HG03457 (cell line): ENCODE measurements around the gene RBM33.
A peak's percentile ranks its signal among the peaks of the same experiment; 100 is the strongest.

Source experiments
- ATAC-seq: cut with Tn5 transposase; IDR thresholded peaks from one replicate; pipeline ENCODE4 v1.9.1; 2021; ENCODE audit warnings: moderate number of reproducible peaks; ENCODE audit not compliant: unreplicated experiment

Gene RBM33

DNA sequence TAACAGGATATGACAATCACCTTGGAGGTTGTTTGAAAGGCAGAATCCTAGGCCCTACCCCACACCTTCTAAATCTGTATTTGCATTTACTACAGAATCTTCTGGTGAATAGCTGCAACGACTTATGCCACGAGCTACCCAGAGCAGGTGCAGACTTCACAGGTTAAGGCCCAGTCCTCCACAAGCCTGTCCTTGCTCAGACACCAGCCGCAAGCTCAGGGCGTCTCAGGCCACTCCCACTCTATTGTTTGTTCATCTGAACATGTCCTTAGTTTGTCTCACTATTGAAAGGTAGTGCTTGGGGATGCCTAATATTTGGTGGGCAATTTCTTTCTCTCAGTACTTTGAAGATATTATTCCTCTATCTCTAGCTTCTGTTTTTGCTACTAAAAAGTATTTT, 18.9 kb upstream of the RBM33 start:
- no peak for ATAC-seq

DNA sequence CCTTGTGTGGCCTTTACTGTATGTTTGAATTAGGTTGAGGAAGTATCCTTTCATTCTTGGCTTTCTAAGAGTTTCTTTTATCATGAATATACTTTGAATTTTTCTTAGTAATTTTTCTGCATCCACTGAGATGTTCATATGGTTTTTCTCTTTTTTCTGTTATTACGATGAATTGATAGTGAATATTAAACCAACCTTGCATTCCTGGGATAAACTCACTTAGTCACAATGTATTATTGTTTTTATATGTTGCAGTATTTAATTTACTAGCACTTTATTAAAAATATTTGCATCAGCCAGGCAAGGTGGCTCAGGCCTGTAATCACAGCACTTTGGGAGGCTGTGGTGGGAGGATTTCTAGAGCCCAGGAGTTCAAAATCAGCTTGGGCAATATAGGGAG, 15.3 kb upstream of the RBM33 start:
- ATAC-seq, result no peak

GRCh38 chr7:155631155-155631554, 13.3 kb upstream of the RBM33 start:
- no peak for ATAC-seq

- no peak for ATAC-seq
Observed at GRCh38 chr7:155635817-155636216, 8.6 kb upstream of the RBM33 start.

GRCh38 chr7:155637155-155637554, 7.3 kb upstream of the RBM33 start:
- ATAC-seq, result no peak

DNA sequence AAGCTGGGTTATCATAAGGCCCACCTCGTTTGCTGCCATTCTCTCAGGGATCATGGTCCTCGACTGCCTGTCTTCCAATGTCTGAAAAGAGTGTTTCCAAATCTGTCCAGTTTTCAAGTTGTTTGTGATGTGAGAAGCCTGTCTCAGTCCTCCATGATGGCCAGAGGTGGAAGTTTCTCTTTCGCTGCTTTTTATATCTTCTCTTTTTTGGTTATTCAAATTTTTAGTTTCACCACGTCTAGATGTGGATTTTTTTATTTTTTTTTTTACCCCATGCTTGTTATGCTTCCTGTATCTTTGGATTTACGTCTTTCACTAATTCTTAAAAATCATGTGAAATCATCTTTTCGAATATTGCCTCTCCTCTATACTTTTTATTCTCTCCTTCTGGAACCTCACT, 6.1 kb upstream of the RBM33 start:
- no peak for ATAC-seq

DNA sequence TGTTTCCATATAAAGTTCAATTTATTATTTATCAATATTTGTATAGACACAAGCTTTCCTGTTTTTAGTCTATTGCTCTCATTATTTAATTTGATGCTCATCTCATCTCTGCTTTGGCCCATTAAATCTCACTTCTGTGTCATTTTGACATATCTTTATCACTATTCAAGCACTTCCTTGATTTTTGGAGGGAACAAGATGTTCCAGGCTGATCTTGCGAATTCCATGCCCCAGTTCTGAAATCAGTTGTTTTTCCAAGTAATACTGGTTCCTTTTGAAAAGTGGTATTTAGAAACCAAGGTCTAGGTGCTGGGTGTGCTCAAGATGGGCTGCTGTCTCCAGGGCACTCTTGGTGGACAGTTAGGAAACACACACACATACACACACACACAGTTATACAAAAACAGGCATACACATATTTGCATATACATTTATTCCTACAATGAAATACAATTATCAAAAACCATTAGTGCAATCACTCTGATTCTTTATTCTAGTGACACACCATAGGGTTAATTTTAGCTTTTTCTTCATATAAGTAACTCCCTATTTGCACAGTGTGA, 4.4 kb upstream of the RBM33 start:
- no peak for ATAC-seq

GRCh38 chr7:155640629-155641028, 3.8 kb upstream of the RBM33 start:
- no peak for ATAC-seq

DNA sequence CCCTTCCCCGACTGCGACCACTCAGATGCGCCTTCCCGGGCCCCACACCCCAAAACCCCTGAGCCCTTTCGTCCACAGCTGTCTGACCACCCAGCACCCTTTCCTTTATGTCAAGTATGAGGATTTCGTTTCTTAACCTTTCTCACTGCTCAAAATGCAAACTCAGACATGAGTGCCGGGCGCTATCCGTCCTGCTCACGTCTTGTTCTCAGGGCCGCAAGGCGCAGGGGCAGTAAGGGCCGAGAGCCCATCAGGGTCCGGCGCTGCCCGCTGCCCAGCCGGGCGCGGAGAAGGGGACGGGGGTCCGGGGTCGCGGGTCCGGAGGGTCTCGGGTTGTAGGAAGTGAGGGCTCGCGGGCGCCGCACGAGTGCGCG, 670 bp upstream of the RBM33 start:
- ATAC-seq, result no peak

DNA sequence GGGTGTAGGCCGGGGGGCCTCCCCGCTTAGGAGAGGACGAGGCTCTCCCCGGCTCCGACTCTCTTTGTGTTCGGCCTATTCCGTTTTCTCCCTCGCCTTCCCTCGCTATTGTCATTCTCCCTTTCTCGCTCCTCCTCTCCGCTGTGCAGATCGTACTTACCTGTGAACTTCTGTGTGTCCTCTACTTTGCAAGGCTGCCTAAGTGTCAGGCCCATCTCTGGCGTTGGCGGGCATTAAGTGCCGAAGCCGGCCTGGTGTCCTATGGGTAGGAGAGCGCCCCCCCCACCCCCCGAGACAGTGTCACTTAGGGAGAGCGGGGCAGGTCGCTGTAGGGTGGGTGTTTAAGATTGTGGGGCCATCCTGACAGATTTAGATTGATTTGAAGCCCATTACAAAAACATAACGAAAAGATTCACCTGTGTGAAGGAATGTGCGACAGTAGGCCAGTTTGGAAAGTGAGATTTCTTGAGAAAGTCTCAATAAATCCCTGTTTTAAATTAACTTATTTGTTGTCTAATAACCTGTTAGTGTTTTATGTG, 579 bp downstream of the RBM33 start:
- peak; percentile 14 for ATAC-seq

- ATAC-seq, result no peak
Observed at GRCh38 chr7:155645662-155646061, 1.2 kb downstream of the RBM33 start.

DNA sequence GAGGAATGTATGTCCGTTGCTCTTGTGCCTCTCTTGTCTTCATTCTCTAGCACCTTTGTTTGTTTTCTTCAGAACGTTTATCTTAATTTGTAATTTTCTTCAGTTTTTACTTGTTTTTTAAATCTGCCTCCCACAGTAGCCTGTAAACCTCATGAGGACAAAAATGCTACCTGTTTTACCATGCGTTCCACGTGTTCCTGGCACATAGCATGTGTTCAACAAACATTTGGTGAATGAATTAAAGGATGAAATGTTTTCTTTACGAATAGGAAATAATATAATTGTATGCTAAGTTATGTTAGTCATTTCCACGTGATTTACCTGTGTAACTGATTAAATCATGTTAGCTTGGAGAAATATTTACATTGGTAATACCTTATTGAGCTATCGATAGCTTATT, 2.2 kb downstream of the RBM33 start:
- ATAC-seq, result no peak

DNA sequence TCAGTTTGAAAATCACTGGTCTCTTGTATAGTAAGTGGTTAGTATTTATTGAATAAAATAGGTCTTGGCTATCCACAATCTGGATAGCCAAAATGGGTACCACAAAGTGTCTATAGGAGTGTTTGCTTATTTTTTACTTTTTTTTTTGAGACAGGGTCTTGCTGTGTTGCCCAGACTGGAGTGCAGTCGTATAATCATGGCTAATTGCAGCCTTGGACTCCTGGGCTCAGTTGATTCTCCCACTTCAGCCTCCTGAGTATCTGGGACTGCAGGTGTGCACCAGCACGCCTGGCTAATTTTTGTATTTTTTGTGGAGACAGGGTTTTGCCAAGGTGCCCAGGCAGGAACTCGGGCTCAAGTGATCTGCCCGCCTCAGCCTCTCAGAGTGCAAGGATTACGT, 2.8 kb downstream of the RBM33 start:
- no peak for ATAC-seq

DNA sequence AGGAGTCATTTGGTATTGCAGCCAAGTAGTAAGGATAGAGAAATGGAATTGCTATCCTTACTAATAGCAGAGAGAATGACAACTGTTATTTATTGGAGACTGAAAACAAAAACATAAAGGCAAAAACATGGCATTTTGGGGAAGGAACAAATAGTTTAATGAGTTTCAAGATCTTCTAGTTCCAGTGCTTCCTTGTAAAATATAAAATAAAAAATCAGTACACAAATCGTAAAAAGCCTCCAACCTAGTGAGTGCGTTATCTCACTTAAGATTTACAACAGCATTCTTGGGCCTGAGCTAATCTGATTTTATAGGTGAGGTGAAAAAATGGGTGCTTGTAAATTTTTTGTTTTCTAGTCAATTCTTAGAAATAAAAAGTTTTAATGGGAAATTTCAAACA, 3.3 kb downstream of the RBM33 start:
- ATAC-seq, result no peak

DNA sequence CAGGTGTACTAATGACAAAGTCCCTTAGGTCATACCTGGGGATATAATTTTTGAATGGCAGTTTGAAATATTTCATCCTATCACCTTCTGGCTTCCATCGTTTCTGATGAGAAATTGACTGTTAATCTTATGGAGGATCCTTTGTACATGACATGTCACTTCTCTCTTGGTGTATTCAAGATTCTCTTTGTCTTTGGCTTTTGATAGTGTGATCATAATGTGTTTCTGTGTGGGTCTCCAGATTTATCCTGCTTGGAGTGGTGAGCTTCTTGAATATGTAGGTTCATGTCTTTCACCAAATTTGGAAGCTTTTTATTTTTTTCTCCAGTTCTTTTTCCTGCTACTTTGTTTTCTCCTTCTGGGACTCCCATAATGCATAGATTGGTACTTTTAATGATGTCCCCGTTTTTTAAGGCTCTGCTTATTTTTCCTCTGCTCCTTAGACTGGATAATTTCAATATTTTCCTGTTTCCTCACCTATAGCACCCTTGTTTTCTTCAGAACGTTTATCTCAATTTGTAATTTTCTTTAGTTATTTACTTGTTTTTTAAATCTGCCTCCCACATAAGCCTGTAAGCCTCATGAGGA, 4.4 kb downstream of the RBM33 start:
- no peak for ATAC-seq

DNA sequence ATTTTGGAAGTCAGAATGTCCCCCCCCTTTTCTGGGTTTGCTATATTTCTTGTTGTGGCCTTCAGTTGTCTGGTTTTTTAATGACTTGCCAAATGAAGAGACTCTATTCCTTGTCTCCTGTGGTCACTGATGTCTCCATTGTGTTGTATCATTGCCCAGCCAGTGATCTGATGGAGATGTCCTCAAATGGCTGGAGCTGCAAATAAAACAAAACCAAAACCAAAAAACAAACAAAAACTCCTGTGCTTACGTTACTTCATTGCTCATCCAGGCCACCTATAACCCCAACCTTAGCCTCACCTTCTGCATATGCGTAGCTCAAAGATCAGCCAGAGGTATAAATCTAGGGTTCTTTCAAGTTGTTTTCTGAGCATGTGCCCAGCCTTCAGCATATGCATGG, 5.1 kb downstream of the RBM33 start:
- no peak for ATAC-seq

DNA sequence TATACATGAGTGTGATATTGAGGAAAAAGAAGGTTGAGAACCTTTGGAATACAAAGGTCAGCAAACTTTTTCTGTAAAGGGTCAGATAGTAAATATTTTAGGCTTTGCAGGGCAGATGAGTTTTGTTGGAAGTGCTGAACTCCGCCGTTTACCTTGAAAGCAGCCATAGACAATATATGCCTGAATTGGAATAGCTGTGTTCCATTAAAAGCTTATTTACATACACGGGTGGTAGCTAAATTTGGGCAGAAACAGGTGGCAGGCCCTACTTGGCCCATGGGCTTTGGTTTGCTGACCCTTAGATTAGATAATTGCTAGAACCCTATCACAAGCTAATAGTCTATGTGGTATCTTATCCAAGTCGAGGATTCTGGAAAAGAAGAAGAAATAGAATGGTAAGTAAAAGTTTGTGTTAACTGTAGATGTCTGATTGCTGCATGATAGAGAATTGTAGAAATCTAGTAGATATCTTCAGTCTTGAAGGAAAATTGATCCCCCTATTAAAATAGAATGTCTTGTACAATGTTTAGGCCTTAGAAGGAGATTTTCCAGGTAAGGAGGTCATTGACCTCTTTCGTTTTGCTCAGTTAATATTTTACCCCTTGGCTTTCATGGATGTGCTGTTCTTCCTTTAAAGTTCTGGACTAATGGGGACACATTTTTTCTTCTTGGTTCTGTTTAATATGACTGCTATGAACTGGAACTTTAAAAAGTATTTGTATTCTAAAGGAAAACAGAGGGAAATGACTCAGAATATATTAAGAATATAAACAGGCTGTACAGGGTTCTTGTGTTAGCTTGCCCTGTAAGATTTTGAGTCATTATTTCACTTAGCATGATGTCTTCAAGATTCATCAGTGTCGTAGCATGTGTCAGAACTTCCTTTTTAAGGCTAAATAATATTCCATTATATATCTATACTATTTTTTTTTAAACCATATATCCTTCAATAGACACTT, 8.0 kb downstream of the RBM33 start:
- ATAC-seq, result no peak

DNA sequence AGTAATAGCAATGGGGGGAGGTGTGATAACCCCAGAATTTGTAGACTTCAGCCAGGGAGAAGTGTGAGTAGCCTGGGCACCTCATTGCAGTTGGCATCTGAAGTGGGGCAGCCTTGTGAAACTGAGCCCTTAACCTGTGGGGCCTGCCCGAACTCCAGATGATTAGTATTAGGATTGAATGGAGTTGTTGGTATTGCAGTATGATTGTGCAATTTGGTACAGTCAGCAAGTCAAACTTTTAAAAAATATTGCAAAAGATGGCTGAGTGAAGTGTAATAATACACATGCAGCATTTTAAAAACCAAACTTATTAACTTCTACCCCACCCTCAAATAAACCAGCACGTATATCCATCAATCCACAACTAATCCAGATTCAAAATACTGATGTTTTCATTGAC, 9.3 kb downstream of the RBM33 start:
- no peak for ATAC-seq

GRCh38 chr7:155656891-155657290, 12.4 kb downstream of the RBM33 start:
- ATAC-seq, result no peak

- peak; percentile 62 for ATAC-seq
Observed at GRCh38 chr7:155660059-155660757, 15.7 kb downstream of the RBM33 start.

DNA sequence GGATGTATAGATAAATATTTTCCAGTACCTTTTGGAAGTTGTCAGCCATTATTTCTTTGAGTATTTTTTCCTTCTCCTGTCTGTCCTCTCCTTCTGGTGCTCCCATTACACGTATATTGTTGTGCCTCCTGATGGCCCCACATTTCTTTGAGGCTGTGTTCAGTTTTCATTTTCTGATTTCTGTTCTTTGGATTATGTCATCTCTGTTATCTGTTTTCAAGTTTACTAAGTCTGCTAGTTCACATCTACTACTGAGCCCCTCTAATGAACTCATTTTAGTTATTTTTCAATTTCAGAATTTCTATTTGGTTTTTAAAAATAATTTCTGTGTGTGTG, 16.3 kb downstream of the RBM33 start:
- ATAC-seq, result peak; percentile 52
